A549 (cell line): ENCODE results near the gene STIM1. TPM values are rescaled to one million over a fixed set of nuclear protein-coding genes. Genes with fewer than 3 reads are reported as not detected.
"Not testable (repeated sequence)": the region's sequence is repeated elsewhere in the genome, so short reads cannot be mapped to it uniquely, and the experiment has no call there.

Experiments
- ATAC-seq, 2 experiments: fragments of 200-7000 bp in 1 of 2; fragments of >200 bp in 1 of 2; cut with Nextera tagmentation in 1 of 2; cut with Tn5 transposase in 1 of 2; 3 replicates each; pipeline versions ENCODE4 v1.8.0 to v1.9.1; 2018 to 2020; ENCODE audit warnings: mild to moderate bottlenecking in 1 of 2, moderate library complexity in 1 of 2
- CTCF ChIA-PET: fragments of 300-600 bp; sonication (Branson Sonifier 250); formaldehyde crosslinking; extraction: SDS; loops from one replicate; lab custom pipeline; 2021; ENCODE audit warnings: antibody characterized with exemption, inconsistent platforms; lab: Yijun Ruan, JAX
- POLR2A ChIA-PET: fragments of 350-600 bp; formaldehyde crosslinking; extraction: SDS; loops from one replicate; lab custom pipeline; 2021; ENCODE audit warnings: antibody characterized with exemption, inconsistent platforms; lab: Yijun Ruan, JAX
- DNase-seq, 2 experiments: peaks; one replicate each; pipeline versions ENCODE4 v3.0.0 to v3.0.0-alpha.2; 2011 to 2016; ENCODE audit warnings: low read depth in 1 of 2, low spot score in 1 of 2
- FAIRE-seq: peaks from 2 replicates; lab custom pipeline; 2011; peaks lifted over from hg19 to GRCh38; lab: Jason Lieb, UNC
- H3K27ac ChIP-seq, 2 experiments: fragments of >200 bp; sonication (Bioruptor Twin); formaldehyde crosslinking; 3 replicates each; pipeline ENCODE4 v1.5.1; 2016 to 2017
- H3K4me1 ChIP-seq: fragments of >200 bp; sonication (Bioruptor Twin); formaldehyde crosslinking; 3 replicates; pipeline ENCODE4 v1.6.1; 2016
- H3K4me2 ChIP-seq: fragments of >200 bp; sonication (Bioruptor Twin); formaldehyde crosslinking; 3 replicates; pipeline ENCODE4 v1.6.1; 2016
- H3K4me3 ChIP-seq: fragments of >200 bp; sonication (Bioruptor Twin); formaldehyde crosslinking; 3 replicates; pipeline ENCODE4 v1.5.1; 2016
- H3K9me3 ChIP-seq: fragments of >200 bp; sonication (Bioruptor Twin); formaldehyde crosslinking; 3 replicates; pipeline ENCODE4 v1.6.1; 2016
- BHLHE40 ChIP-seq: IDR thresholded peaks from 2 replicates; pipeline ENCODE4 v1.6.1; 2012; ENCODE audit warnings: low read depth, low read length, inconsistent platforms
- CBX2 ChIP-seq: fragments of 200-600 bp; sonication (generic); IDR thresholded peaks from 2 replicates; pipeline ENCODE4 v1.6.1; 2016; ENCODE audit warnings: low read depth, mild to moderate bottlenecking, borderline replicate concordance
- CEBPB ChIP-seq, 2 experiments: fragments of >200 bp in 1 of 2; sonication (Bioruptor Twin) in 1 of 2; formaldehyde crosslinking in 1 of 2; IDR thresholded peaks; 2 replicates each; pipeline ENCODE4 v1.6.1; 2012 to 2016
- EHMT2 ChIP-seq: fragments of 200-600 bp; sonication (generic); IDR thresholded peaks from 2 replicates; pipeline ENCODE4 v1.6.1; 2016; ENCODE audit warnings: antibody characterized with exemption, low read depth, mild to moderate bottlenecking, moderate library complexity
- ELK1 ChIP-seq: fragments of 150-350 bp; IDR thresholded peaks from 2 replicates; pipeline ENCODE4 v1.6.1; 2014; ENCODE audit warnings: low read depth, mild to moderate bottlenecking, low read length
- EP300 ChIP-seq, 2 experiments: fragments of >200 bp; sonication (Bioruptor Twin); formaldehyde crosslinking; IDR thresholded peaks; 2 replicates in 1 of 2; 3 replicates in 1 of 2; pipeline ENCODE4 v1.6.1; 2016 to 2017
- FOXS1 ChIP-seq: fragments of 250-450 bp; sonication (Bioruptor Pico); IDR thresholded peaks from 2 replicates; pipeline ENCODE4 v1.5.0; 2020; ENCODE audit warnings: mild to moderate bottlenecking, moderate library complexity
- HES2 ChIP-seq: fragments of >200 bp; sonication (Bioruptor Twin); formaldehyde crosslinking; IDR thresholded peaks from 2 replicates; pipeline ENCODE4 v1.6.1; 2016
- HMGXB4 ChIP-seq: fragments of 250-450 bp; sonication (Bioruptor Pico); IDR thresholded peaks from 2 replicates; pipeline ENCODE4 v1.5.0; 2021; ENCODE audit warnings: mild to moderate bottlenecking, moderate library complexity, borderline replicate concordance
- HOXB5 ChIP-seq: fragments of 250-450 bp; sonication (Bioruptor Pico); IDR thresholded peaks from 2 replicates; pipeline ENCODE4 v1.5.0; 2020; ENCODE audit warnings: mild to moderate bottlenecking, moderate library complexity
- JUNB ChIP-seq: fragments of >200 bp; sonication (Bioruptor Twin); formaldehyde crosslinking; IDR thresholded peaks from 2 replicates; pipeline ENCODE4 v1.6.1; 2016
- MAFK ChIP-seq: fragments of 450-650 bp; IDR thresholded peaks from 2 replicates; pipeline ENCODE4 v1.6.1; 2014; ENCODE audit not compliant: partially characterized antibody
- MAZ ChIP-seq: fragments of 150-350 bp; IDR thresholded peaks from 2 replicates; pipeline ENCODE4 v1.6.1; 2014; ENCODE audit warnings: antibody characterized with exemption, low read depth, low read length, borderline replicate concordance
- RARB ChIP-seq: fragments of 250-450 bp; sonication (Bioruptor Pico); IDR thresholded peaks from 2 replicates; pipeline ENCODE4 v1.8.0; 2021; ENCODE audit warnings: mild to moderate bottlenecking, moderate library complexity
- RCOR1 ChIP-seq: fragments of 150-350 bp; IDR thresholded peaks from 2 replicates; pipeline ENCODE4 v1.6.1; 2014; ENCODE audit warnings: antibody characterized with exemption, low read length, low read depth
- USF2 ChIP-seq: fragments of 450-650 bp; IDR thresholded peaks from 2 replicates; pipeline ENCODE4 v1.6.1; 2014; ENCODE audit warnings: antibody characterized with exemption
- WGBS: methylation state at CpG from one replicate; pipeline ENCODE4 v1.1.6; 2017; ENCODE audit errors: missing lambda C conversion rate; 5-methylcytosine and 5-hydroxymethylcytosine counted together
- polyA plus RNA-seq, 4 experiments: library from polyadenylated mRNA; depleted of rRNA in 3 of 4; stranded (reverse); fragments of >200 nt; fragmentation: RNase III in 1 of 4; extraction: RNeasy Plus Mini Kit Qiagen cat#74134 plus additional on column Dnase treatment in 1 of 4; gene quantifications; 2 replicates in 3 of 4; 3 replicates in 1 of 4; pipeline ENCODE4 v1.2.3, GENCODE V29; 2011 to 2017

Gene STIM1
- polyA plus RNA-seq, 2 of the 4 experiments (the other 2 are of a cell fraction), result 35.2 to 38.7 TPM

- no peak for TF ChIP-seq CBX2
- no peak for TF ChIP-seq EHMT2
- TF ChIP-seq USF2, result no peak
- H3K9me3 ChIP-seq, result peaks cover 29% of the 10 kb centered on the region
- H3K4me1 ChIP-seq, result no peaks in the 10 kb centered on the region
- ATAC-seq, result no peak
- ChIA-PET CTCF (interaction anchor here (1.2 kb wide), 3 partner anchors 36 to 142 kb away, joined by 3 to 4 read pairs (median 3); no protein-coding TSS in a partner anchor), POLR2A (no interaction called here)
- no peak overlapping the region for H3K4me2 ChIP-seq
- H3K27ac ChIP-seq, result no peak overlapping the region
- H3K4me3 ChIP-seq, result no peak overlapping the region
- 32% methylated on average over 4 of the region's 4 CpGs for WGBS
- no peak for DNase-seq
- FAIRE-seq, result no peak
Observed at GRCh38 chr11:3995949-3996554, 140.6 kb downstream of the STIM1 start.

- ATAC-seq (no peak), FAIRE-seq (no peak), DNase-seq (no peak)
- Histone ChIP-seq H3K4me3 (no peak overlapping the region), H3K27ac (no peak overlapping the region), H3K4me2 (no peak overlapping the region), H3K4me1 (no peaks in the 10 kb centered on the region), H3K9me3 (peaks cover 29% of the 10 kb centered on the region)
- CTCF ChIA-PET, result interaction anchor here (1.2 kb wide), 3 partner anchors 37 to 142 kb away, joined by 3 to 4 read pairs (median 3); no protein-coding TSS in a partner anchor
- POLR2A ChIA-PET, result no interaction called here
- no peak for TF ChIP-seq RARB (CRISPR knock-in tag)
- no peak for TF ChIP-seq HES2
- no peak for TF ChIP-seq JUNB
- no peak for TF ChIP-seq HOXB5
- no peak for TF ChIP-seq BHLHE40
- no peak for TF ChIP-seq RCOR1
- no peak for TF ChIP-seq FOXS1 (CRISPR knock-in tag)
- TF ChIP-seq MAFK, result no peak
- TF ChIP-seq HMGXB4 (CRISPR knock-in tag), result no peak
- TF ChIP-seq EP300 (IDR thresholded peaks at IDR 0.05), result no peak
- no peak for TF ChIP-seq MAZ
- TF ChIP-seq CEBPB (IDR thresholded peaks at IDR 0.05), result no peak
- no peak for TF ChIP-seq ELK1
- 83% methylated on average over 1 of the region's 1 CpG for WGBS
Observed at GRCh38 chr11:3996651-3997050, 141.2 kb downstream of the STIM1 start.

- ATAC-seq, CTCF ChIA-PET, POLR2A ChIA-PET, DNase-seq, H3K4me2 ChIP-seq, H3K4me1 ChIP-seq, FAIRE-seq, H3K4me3 ChIP-seq, H3K27ac ChIP-seq, H3K9me3 ChIP-seq: not testable (repeated sequence)
- 93% methylated on average over 1 of the region's 1 CpG for WGBS
Observed at GRCh38 chr11:4004753-4005152, 149.3 kb downstream of the STIM1 start.
